Ovary (tissue), 3 donors: Measurements from ENCODE around the gene CRYBG1.

Experiments
- CTCF ChIP-seq, 3 donors: fragments of 450-650 bp in 2 of 3; fragments of 200-600 bp in 1 of 3; IDR thresholded peaks; one replicate each; pipeline versions ENCODE4 v1.5.1 to v1.8.0; 2016 to 2022; ENCODE audit warnings: antibody characterized with exemption in 3 of 3, mild to moderate bottlenecking in 1 of 3
- POLR2A ChIP-seq: fragments of 450-650 bp; IDR thresholded peaks from one replicate; pipeline ENCODE4 v1.6.1; 2017; ENCODE audit warnings: antibody characterized with exemption, mild to moderate bottlenecking, moderate library complexity
- donor health status: DM: no; HTN: no; CAD: no.

GRCh38 chr6:106508834-106509233 lies 148.3 kb downstream of the CRYBG1 start:
- TF ChIP-seq CTCF (IDR thresholded peaks at IDR 0.05) (no peak), POLR2A (no peak)
